HG03432 (cell line): ENCODE measurements around the gene GMDS.

ENCODE experiments used
- ATAC-seq: cut with Tn5 transposase; IDR thresholded peaks from one replicate; pipeline ENCODE4 v1.9.1; 2021; ENCODE audit warnings: mild to moderate bottlenecking, moderate library complexity; ENCODE audit not compliant: unreplicated experiment

Gene GMDS

GRCh38 chr6:1643111-1643510 lies 602.3 kb downstream of the GMDS start:
- no peak for ATAC-seq

- no peak for ATAC-seq
These were observed 604.0 kb downstream of the GMDS start for GRCh38 chr6:1641343-1641885.

- no peak for ATAC-seq
These were observed 604.9 kb downstream of the GMDS start for GRCh38 chr6:1640476-1640875.

- ATAC-seq: no peak
These were observed 606.0 kb downstream of the GMDS start for GRCh38 chr6:1639430-1639829.

- ATAC-seq: no peak
These were observed 608.2 kb downstream of the GMDS start for GRCh38 chr6:1636971-1637871.

GRCh38 chr6:1636272-1636825 lies 609.1 kb downstream of the GMDS start:
- no peak for ATAC-seq

- no peak for ATAC-seq
These were observed 609.9 kb downstream of the GMDS start for GRCh38 chr6:1635305-1636010.

- no peak for ATAC-seq
These were observed 611.3 kb downstream of the GMDS start for GRCh38 chr6:1634081-1634480.

- no peak for ATAC-seq
These were observed 611.9 kb downstream of the GMDS start for GRCh38 chr6:1633366-1634021.

GRCh38 chr6:1631251-1631650 lies 614.2 kb downstream of the GMDS start:
- no peak for ATAC-seq

- no peak for ATAC-seq
These were observed 614.6 kb downstream of the GMDS start for GRCh38 chr6:1630771-1631217.

- no peak for ATAC-seq
These were observed 615.1 kb downstream of the GMDS start for GRCh38 chr6:1630212-1630770.

GRCh38 chr6:1629316-1629715 lies 616.1 kb downstream of the GMDS start:
- ATAC-seq: no peak

GRCh38 chr6:1627827-1628560 lies 617.4 kb downstream of the GMDS start:
- ATAC-seq: no peak

- no peak for ATAC-seq
These were observed 618.9 kb downstream of the GMDS start for GRCh38 chr6:1626481-1626880.

- no peak for ATAC-seq
These were observed 619.5 kb downstream of the GMDS start for GRCh38 chr6:1625794-1626435.

- no peak for ATAC-seq
These were observed 620.3 kb downstream of the GMDS start for GRCh38 chr6:1624851-1625781.

- ATAC-seq: no peak
These were observed 621.2 kb downstream of the GMDS start for GRCh38 chr6:1624058-1624850.
